SK-N-SH treated with all-trans-retinoic acid at 6 μM for 48 hours (cell line): Measurements from ENCODE around the gene ZNF345.

Experiments
- ARNTL ChIP-seq: fragments of 450-650 bp; formaldehyde crosslinking; IDR thresholded peaks from 2 replicates; pipeline ENCODE4 v1.5.0; 2020; ENCODE audit warnings: low read depth, mild to moderate bottlenecking, moderate library complexity, borderline replicate concordance
- GLIS3 ChIP-seq: fragments of 250-450 bp; sonication (Bioruptor Pico); IDR thresholded peaks from 2 replicates; pipeline ENCODE4 v1.5.0; 2020; ENCODE audit warnings: mild to moderate bottlenecking, moderate library complexity
- PPARA ChIP-seq: fragments of 250-450 bp; sonication (Bioruptor Pico); IDR thresholded peaks from 2 replicates; pipeline ENCODE4 v1.5.0; 2020; ENCODE audit warnings: mild to moderate bottlenecking, borderline replicate concordance
- TCF4 ChIP-seq: fragments of 250-450 bp; sonication (Bioruptor Pico); IDR thresholded peaks from 2 replicates; pipeline ENCODE4 v1.8.0; 2021; ENCODE audit warnings: mild to moderate bottlenecking, moderate library complexity, borderline replicate concordance
- TOX ChIP-seq: fragments of 250-450 bp; sonication (Bioruptor Pico); IDR thresholded peaks from 2 replicates; pipeline ENCODE4 v1.8.0; 2021; ENCODE audit warnings: mild to moderate bottlenecking, moderate library complexity, borderline replicate concordance
- ZNF70 ChIP-seq: fragments of 450-650 bp; formaldehyde crosslinking; IDR thresholded peaks from 2 replicates; pipeline ENCODE4 v1.5.0; 2020; ENCODE audit warnings: mild to moderate bottlenecking, moderate library complexity
- TF ChIP-seq, protein P1 (sequence below): fragments of 250-450 bp; sonication (Bioruptor Pico); IDR thresholded peaks from 2 replicates; pipeline ENCODE4 v1.8.0; 2020; ENCODE audit warnings: mild to moderate bottlenecking, moderate library complexity, borderline replicate concordance

DNA sequence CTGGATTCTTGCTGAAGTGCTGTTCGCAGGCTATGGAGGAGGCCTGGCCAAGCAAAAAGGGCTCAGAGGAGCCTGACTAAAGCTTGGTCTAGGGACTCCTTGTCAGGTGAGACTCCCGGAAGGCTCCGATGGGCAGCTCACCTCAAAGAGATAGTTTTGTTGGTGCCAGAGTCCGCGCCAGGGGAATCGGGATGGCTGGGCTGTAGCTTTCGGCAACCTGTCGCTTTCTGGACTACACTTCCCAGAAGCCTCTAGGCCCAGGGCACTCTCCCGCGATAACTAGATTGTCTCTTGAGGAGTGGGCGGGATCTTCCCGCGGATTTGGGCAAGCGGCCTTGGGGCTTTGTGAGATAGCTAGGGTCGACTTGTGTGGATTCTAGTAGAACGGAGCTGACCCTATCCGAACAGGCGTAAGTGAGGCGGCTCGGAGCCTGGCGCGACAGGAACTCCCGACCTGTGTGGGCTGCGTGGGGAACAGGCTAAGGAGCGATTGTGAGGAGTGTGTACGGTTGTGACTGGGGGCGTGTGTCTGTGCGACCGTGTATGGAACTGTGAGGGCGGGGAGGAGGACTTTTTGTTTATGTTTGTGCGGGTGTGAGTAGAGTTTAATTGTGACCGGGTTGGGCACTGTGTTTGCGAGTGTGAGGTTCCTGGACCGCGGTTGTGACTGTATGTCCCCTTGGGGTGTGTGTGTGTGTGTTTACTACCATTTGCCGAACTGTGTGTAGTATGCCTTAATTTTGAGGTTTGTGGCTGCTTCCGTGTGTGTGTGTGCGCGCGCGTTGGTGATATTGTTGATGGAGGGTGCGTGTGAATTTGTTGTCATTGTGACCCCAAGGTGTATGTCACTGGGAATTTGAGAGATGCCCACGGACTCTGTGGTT lies at the start of gene ZNF345:
- TF ChIP-seq PPARA (CRISPR knock-in tag) = no peak
- TF ChIP-seq, protein P1, sequence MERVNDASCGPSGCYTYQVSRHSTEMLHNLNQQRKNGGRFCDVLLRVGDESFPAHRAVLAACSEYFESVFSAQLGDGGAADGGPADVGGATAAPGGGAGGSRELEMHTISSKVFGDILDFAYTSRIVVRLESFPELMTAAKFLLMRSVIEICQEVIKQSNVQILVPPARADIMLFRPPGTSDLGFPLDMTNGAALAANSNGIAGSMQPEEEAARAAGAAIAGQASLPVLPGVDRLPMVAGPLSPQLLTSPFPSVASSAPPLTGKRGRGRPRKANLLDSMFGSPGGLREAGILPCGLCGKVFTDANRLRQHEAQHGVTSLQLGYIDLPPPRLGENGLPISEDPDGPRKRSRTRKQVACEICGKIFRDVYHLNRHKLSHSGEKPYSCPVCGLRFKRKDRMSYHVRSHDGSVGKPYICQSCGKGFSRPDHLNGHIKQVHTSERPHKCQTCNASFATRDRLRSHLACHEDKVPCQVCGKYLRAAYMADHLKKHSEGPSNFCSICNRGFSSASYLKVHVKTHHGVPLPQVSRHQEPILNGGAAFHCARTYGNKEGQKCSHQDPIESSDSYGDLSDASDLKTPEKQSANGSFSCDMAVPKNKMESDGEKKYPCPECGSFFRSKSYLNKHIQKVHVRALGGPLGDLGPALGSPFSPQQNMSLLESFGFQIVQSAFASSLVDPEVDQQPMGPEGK (CRISPR knock-in tag) = no peak
- TF ChIP-seq TOX (CRISPR knock-in tag) = no peak
- no peak for TF ChIP-seq GLIS3 (CRISPR knock-in tag)
- no peak for TF ChIP-seq TCF4
- TF ChIP-seq ARNTL (CRISPR knock-in tag) = no peak
- TF ChIP-seq ZNF70 (CRISPR knock-in tag) = no peak
